ENCODE data around the gene PIK3C2B.

GRCh38 chr1:204502241-204502640 lies 7.6 kb upstream of the PIK3C2B start:
- TF ChIP-seq, protein P1, sequence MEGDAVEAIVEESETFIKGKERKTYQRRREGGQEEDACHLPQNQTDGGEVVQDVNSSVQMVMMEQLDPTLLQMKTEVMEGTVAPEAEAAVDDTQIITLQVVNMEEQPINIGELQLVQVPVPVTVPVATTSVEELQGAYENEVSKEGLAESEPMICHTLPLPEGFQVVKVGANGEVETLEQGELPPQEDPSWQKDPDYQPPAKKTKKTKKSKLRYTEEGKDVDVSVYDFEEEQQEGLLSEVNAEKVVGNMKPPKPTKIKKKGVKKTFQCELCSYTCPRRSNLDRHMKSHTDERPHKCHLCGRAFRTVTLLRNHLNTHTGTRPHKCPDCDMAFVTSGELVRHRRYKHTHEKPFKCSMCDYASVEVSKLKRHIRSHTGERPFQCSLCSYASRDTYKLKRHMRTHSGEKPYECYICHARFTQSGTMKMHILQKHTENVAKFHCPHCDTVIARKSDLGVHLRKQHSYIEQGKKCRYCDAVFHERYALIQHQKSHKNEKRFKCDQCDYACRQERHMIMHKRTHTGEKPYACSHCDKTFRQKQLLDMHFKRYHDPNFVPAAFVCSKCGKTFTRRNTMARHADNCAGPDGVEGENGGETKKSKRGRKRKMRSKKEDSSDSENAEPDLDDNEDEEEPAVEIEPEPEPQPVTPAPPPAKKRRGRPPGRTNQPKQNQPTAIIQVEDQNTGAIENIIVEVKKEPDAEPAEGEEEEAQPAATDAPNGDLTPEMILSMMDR (IDR thresholded peaks at IDR 0.05): no peak
- no peak for TF ChIP-seq POLR2A (IDR thresholded peaks at IDR 0.05)

Data from ovary (tissue), 3 donors.